Fibroblast of the aortic adventitia (primary cell): ENCODE data around the gene SDC4. TPM values are rescaled to one million over a fixed set of nuclear protein-coding genes. Genes with fewer than 3 reads are reported as not detected.

Experiments
- DNase-seq: peaks from one replicate; pipeline ENCODE4 v3.0.0-alpha.2; 2010; ENCODE audit warnings: low read depth
- H3K4me3 ChIP-seq: 2 replicates; pipeline ENCODE4 v1.5.1; 2011; ENCODE audit warnings: low read depth, mild to moderate bottlenecking, control low read depth, low read length, moderate library complexity
- total RNA-seq: library from RNA; depleted of rRNA; stranded (reverse); fragments of >200 nt; gene quantifications from 2 replicates; pipeline ENCODE4 v1.2.3, GENCODE V29; 2012; ENCODE audit warnings: low replicate concordance
- TF ChIP-seq, protein P1 (sequence below): IDR thresholded peaks from 2 replicates; pipeline ENCODE4 v1.5.1; 2011; ENCODE audit warnings: mild to moderate bottlenecking, low read length, control low read depth, inconsistent platforms; ENCODE audit not compliant: insufficient read depth

SDC4 gene
- total RNA-seq, 1 donor = 91.1 TPM

- H3K4me3 ChIP-seq = no peak overlapping the region
- no peak for DNase-seq
- TF ChIP-seq, protein P1, sequence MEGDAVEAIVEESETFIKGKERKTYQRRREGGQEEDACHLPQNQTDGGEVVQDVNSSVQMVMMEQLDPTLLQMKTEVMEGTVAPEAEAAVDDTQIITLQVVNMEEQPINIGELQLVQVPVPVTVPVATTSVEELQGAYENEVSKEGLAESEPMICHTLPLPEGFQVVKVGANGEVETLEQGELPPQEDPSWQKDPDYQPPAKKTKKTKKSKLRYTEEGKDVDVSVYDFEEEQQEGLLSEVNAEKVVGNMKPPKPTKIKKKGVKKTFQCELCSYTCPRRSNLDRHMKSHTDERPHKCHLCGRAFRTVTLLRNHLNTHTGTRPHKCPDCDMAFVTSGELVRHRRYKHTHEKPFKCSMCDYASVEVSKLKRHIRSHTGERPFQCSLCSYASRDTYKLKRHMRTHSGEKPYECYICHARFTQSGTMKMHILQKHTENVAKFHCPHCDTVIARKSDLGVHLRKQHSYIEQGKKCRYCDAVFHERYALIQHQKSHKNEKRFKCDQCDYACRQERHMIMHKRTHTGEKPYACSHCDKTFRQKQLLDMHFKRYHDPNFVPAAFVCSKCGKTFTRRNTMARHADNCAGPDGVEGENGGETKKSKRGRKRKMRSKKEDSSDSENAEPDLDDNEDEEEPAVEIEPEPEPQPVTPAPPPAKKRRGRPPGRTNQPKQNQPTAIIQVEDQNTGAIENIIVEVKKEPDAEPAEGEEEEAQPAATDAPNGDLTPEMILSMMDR = no peak
These were observed 48.4 kb downstream of the SDC4 start for GRCh38 chr20:45299786-45300185.

DNA sequence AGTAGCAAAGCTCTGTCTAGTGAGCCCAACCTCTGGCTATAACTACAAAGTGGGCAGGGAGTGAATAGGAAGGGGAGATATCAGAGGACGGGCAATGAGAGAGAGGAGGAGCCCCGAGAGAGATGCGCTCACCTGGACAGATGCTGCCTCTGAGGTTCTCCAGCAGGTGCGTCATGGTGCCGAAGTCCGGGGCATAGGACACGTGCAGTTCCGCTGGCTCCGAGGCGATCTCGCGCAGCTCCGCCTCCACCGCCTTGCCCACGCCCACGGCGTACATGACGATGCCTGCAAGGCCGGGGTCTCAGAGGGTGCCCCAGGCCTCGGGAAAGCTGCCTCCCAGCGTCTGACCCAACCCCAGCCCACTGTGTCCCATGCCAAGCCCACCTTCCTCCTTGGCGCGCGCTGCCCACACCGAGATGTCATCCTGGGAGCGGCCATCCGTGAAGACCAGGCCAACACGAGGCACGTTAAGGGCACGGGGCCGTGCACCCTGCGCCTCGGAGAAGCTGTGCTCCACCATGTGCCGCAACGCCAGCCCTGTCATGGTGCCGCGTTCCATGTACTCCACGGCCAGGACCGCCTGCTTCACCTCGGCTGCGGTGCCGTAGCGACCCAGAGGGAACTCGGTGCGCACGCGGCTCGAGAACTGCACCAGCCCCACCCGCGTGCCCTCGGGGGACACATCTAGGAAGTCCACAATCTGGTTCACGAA is 50.3 kb downstream of the SDC4 start:
- no peak overlapping the region for H3K4me3 ChIP-seq
- TF ChIP-seq, protein P1 = no peak
- no peak for DNase-seq

- H3K4me3 ChIP-seq = no peak overlapping the region
- TF ChIP-seq, protein P1 = no peak
- DNase-seq = no peak
These were observed 53.6 kb downstream of the SDC4 start for GRCh38 chr20:45294659-45295058.

DNA sequence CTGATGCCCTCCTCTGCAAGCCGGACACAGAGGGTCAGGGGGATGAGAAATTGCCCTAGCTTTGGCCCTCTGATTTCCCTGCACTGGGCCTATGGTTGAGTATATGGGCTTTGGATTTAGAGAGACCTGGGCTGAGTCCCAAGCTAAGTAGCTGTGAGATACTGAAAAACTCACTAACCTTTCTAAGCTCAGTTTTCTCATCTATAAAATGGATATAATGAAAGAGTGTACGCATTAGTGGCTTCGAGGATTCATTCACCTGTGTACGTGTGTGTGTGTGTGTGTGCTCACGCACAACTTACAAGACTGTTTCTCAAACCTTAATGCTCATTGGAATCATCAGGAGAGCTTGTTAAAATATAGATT is 54.2 kb downstream of the SDC4 start:
- TF ChIP-seq, protein P1 = no peak
- no peak for DNase-seq
- H3K4me3 ChIP-seq = peak overlapping the region; percentile 66

- DNase-seq = peak; percentile 61
- TF ChIP-seq, protein P1 = peak; percentile 99
These were observed 54.9 kb downstream of the SDC4 start for GRCh38 chr20:45293041-45294002.

DNA sequence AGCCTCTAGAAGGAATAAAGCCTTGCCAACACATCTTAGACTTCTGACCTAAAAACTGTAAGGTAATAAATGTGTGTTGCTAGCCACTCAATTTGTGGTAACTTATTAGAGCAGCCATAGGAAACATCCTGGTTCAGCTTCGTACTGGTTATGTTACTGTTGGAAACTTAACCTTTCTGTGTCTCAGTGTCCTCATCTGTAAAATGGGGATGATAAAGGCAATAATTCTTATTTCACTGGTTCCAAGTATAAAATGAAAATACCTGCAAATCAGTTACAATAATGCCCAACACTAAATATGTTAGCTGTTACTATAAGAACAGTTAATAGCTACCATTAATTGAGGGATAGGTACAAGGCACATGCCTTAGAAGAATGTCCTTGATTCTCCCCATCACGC is 55.9 kb downstream of the SDC4 start:
- TF ChIP-seq, protein P1 = no peak
- no peak for DNase-seq
- H3K4me3 ChIP-seq = no peak overlapping the region

More at GRCh38 chr20:45293041-45294002, 54.9 kb downstream of the SDC4 start:
- peak overlapping the region; percentile 66 for H3K4me3 ChIP-seq
